Dendritic cell treated with granulocyte-macrophage colony-stimulating factor and Interleukin-4, amounts not matched to agents 40 ng/mL and 50 ng/mL, for 4 days (primary cell): ENCODE results near the gene GOLM1.

Experiments
- H3K27ac Mint-ChIP-seq: one replicate; pipeline ENCODE4 v1.8.0; 2022; ENCODE audit warnings: mild to moderate bottlenecking, mixed read lengths
- H3K27me3 Mint-ChIP-seq: one replicate; pipeline ENCODE4 v1.8.0; 2022; ENCODE audit warnings: mild to moderate bottlenecking, mixed read lengths
- H3K36me3 Mint-ChIP-seq: one replicate; pipeline ENCODE4 v1.8.0; 2022; ENCODE audit warnings: low read depth, mixed read lengths
- H3K4me1 Mint-ChIP-seq: one replicate; pipeline ENCODE4 v1.8.0; 2022; ENCODE audit warnings: low read depth, mixed read lengths
- H3K4me3 Mint-ChIP-seq: one replicate; pipeline ENCODE4 v1.8.0; 2022; ENCODE audit warnings: mild to moderate bottlenecking, moderate library complexity, mixed read lengths
- H3K9me3 Mint-ChIP-seq: one replicate; pipeline ENCODE4 v1.8.0; 2022; ENCODE audit warnings: mixed read lengths
- intact Hi-C: fragments of 100-400 bp; cut with micrococcal nuclease; formaldehyde crosslinking; loops from one replicate; pipeline ENCODE4 v1.15.0; 2022

Gene GOLM1

GRCh38 chr9:86020731-86021130 lies 78.6 kb downstream of the GOLM1 start:
- Mint-ChIP-seq H3K27ac (no peak overlapping the region), H3K4me1 (peaks cover 17% of the 10 kb centered on the region), H3K36me3 (peaks cover 92% of the 10 kb centered on the region), H3K4me3 (no peak overlapping the region), H3K27me3 (no peaks in the 10 kb centered on the region), H3K9me3 (no peaks in the 10 kb centered on the region)
- intact Hi-C loops, result no loop called here

GRCh38 chr9:86009133-86009532 lies 90.2 kb downstream of the GOLM1 start:
- Mint-ChIP-seq H3K9me3 (peaks cover 14% of the 10 kb centered on the region), H3K36me3 (peaks cover 78% of the 10 kb centered on the region), H3K4me3 (no peak overlapping the region), H3K4me1 (no peaks in the 10 kb centered on the region), H3K27ac (no peak overlapping the region), H3K27me3 (no peaks in the 10 kb centered on the region)
- intact Hi-C loops, result no loop called here

- peaks cover 89% of the 10 kb centered on the region for H3K36me3 Mint-ChIP-seq
- peaks cover 19% of the 10 kb centered on the region for H3K9me3 Mint-ChIP-seq
- intact Hi-C loops, result no loop called here
- no peak overlapping the region for H3K4me3 Mint-ChIP-seq
- no peaks in the 10 kb centered on the region for H3K27me3 Mint-ChIP-seq
- H3K27ac Mint-ChIP-seq, result no peak overlapping the region
- H3K4me1 Mint-ChIP-seq, result no peaks in the 10 kb centered on the region
Measured at GRCh38 chr9:86005253-86005775, 94.0 kb downstream of the GOLM1 start.

- Mint-ChIP-seq H3K4me3 (no peak overlapping the region), H3K9me3 (no peaks in the 10 kb centered on the region), H3K36me3 (peaks cover 52% of the 10 kb centered on the region), H3K4me1 (no peaks in the 10 kb centered on the region), H3K27ac (no peak overlapping the region), H3K27me3 (no peaks in the 10 kb centered on the region)
- intact Hi-C loops, result no loop called here
Measured at GRCh38 chr9:85995599-85995998, 103.8 kb downstream of the GOLM1 start.

DNA sequence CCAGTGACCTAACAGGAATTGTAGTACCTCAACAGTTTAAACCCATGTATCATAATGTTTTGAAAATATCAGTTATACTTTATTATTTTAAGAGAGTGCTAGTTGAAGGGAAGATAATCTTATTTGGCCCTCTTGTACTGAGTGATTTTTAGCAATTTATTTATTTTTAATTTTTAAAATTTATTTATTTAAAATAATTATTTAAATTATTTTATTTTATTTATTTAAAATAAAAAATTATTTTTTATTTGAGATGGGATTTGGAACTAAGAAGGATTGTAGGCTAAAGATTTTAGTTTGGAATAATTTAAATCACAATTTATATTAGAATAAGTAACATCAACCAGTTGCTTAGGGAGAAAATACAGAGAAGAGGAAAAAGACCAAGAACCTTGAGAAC lies 104.3 kb downstream of the GOLM1 start:
- Mint-ChIP-seq H3K9me3 (no peaks in the 10 kb centered on the region), H3K27me3 (no peaks in the 10 kb centered on the region), H3K36me3 (peaks cover 49% of the 10 kb centered on the region), H3K4me3 (no peak overlapping the region), H3K27ac (no peak overlapping the region), H3K4me1 (no peaks in the 10 kb centered on the region)
- intact Hi-C loops, result no loop called here

DNA sequence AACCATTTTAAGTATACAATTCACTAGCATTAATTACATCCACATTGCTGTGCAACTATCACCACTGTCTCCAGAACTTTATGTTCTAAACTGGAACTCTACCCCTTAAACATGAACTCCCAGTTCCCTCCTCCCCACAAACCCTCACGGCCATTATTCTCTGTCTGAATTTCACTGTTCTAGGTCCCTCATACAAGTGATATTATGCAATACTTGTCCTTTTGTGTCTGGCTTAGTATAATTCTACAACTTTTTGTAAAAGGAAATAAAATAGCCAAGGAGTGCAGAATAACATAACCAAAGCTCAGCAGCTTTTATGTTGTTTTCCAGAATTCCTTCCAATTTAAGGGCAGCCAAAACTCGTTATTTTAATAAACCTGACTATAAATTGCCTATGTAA lies 105.2 kb downstream of the GOLM1 start:
- Mint-ChIP-seq H3K27me3 (no peaks in the 10 kb centered on the region), H3K36me3 (peaks cover 53% of the 10 kb centered on the region), H3K4me1 (no peaks in the 10 kb centered on the region), H3K4me3 (no peak overlapping the region), H3K27ac (no peak overlapping the region), H3K9me3 (no peaks in the 10 kb centered on the region)
- intact Hi-C loops, result no loop called here

- peaks cover 77% of the 10 kb centered on the region for H3K36me3 Mint-ChIP-seq
- no peak overlapping the region for H3K4me3 Mint-ChIP-seq
- no peaks in the 10 kb centered on the region for H3K27me3 Mint-ChIP-seq
- intact Hi-C loops, result no loop called here
- H3K27ac Mint-ChIP-seq, result no peak overlapping the region
- no peaks in the 10 kb centered on the region for H3K4me1 Mint-ChIP-seq
- H3K9me3 Mint-ChIP-seq, result no peaks in the 10 kb centered on the region
Measured at GRCh38 chr9:85987236-85987635, 112.1 kb downstream of the GOLM1 start.

GRCh38 chr9:85984457-85984856 lies 114.9 kb downstream of the GOLM1 start:
- H3K4me3 Mint-ChIP-seq, result no peak overlapping the region
- H3K36me3 Mint-ChIP-seq, result peaks cover 83% of the 10 kb centered on the region
- H3K27ac Mint-ChIP-seq, result no peak overlapping the region
- H3K4me1 Mint-ChIP-seq, result no peaks in the 10 kb centered on the region
- no peaks in the 10 kb centered on the region for H3K27me3 Mint-ChIP-seq
- no peaks in the 10 kb centered on the region for H3K9me3 Mint-ChIP-seq
- intact Hi-C loops, result no loop called here

GRCh38 chr9:85981369-85981768 lies 118.0 kb downstream of the GOLM1 start:
- no peak overlapping the region for H3K4me3 Mint-ChIP-seq
- H3K4me1 Mint-ChIP-seq, result no peaks in the 10 kb centered on the region

DNA sequence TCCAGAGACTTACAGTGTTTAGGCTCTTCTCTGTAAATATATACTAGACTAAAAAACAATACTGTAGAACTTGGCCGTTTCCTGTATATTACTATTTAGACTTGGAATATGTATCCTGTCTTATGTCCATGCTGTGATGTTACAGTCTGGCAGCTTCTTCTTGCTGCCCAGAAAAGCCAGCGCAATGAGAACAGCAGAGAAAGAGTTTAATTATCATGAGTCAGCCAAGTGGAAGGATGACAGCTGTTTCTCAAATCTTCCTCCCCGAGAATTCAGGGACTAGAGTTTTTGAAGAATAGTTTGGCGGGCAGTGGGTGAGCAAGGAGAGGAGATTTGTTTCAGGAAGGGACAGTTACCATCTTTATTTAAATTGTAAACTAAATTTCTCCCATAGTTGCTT lies 120.9 kb downstream of the GOLM1 start:
- H3K4me3 Mint-ChIP-seq, result no peak overlapping the region
- no peaks in the 10 kb centered on the region for H3K4me1 Mint-ChIP-seq
- H3K36me3 Mint-ChIP-seq, result peaks cover 70% of the 10 kb centered on the region

More at GRCh38 chr9:85981369-85981768, 118.0 kb downstream of the GOLM1 start:
- intact Hi-C loops, result no loop called here
- Mint-ChIP-seq H3K27ac (no peak overlapping the region), H3K9me3 (no peaks in the 10 kb centered on the region), H3K27me3 (no peaks in the 10 kb centered on the region), H3K36me3 (peaks cover 83% of the 10 kb centered on the region)

More for the DNA sequence above, 120.9 kb downstream of the GOLM1 start:
- no peaks in the 10 kb centered on the region for H3K9me3 Mint-ChIP-seq
- H3K27me3 Mint-ChIP-seq, result no peaks in the 10 kb centered on the region
- intact Hi-C loops, result no loop called here
- H3K27ac Mint-ChIP-seq, result no peak overlapping the region
